Loucy (cell line): ENCODE data around the gene CTIF.

Experiments
- H2AFZ ChIP-seq: fragments of 200-600 bp; sonication (generic); 2 replicates; pipeline ENCODE4 v1.6.0; 2016; ENCODE audit warnings: antibody characterized with exemption, mild to moderate bottlenecking, low read length, moderate library complexity
- H3F3A ChIP-seq: fragments of 200-600 bp; 2 replicates; pipeline ENCODE4 v1.6.0; 2016; ENCODE audit warnings: antibody characterized with exemption, low read depth, mild to moderate bottlenecking
- H3K27me3 ChIP-seq: fragments of 200-600 bp; sonication (generic); 2 replicates; pipeline ENCODE4 v1.6.1; 2014; ENCODE audit warnings: low read length, mild to moderate bottlenecking; ENCODE audit not compliant: insufficient read depth, poor library complexity, severe bottlenecking
- H3K36me3 ChIP-seq: fragments of 200-600 bp; sonication (generic); 2 replicates; pipeline ENCODE4 v1.6.1; 2016; ENCODE audit warnings: low read length; ENCODE audit not compliant: insufficient read depth
- H3K4me1 ChIP-seq: fragments of 200-600 bp; sonication (generic); 2 replicates; pipeline ENCODE4 v1.5.1; 2014; ENCODE audit warnings: low read length, mild to moderate bottlenecking; ENCODE audit not compliant: insufficient read depth, poor library complexity, severe bottlenecking
- H3K4me2 ChIP-seq: fragments of 200-600 bp; sonication (generic); 2 replicates; pipeline ENCODE4 v1.6.0; 2014; ENCODE audit warnings: antibody characterized with exemption, low read length, low read depth, mild to moderate bottlenecking; ENCODE audit not compliant: poor library complexity, severe bottlenecking
- H3K4me3 ChIP-seq: fragments of 200-600 bp; sonication (generic); 2 replicates; pipeline ENCODE4 v1.5.1; 2014; ENCODE audit warnings: low read length, mild to moderate bottlenecking, mixed read lengths; ENCODE audit not compliant: poor library complexity, severe bottlenecking
- H3K79me2 ChIP-seq: fragments of 200-600 bp; sonication (generic); 2 replicates; pipeline ENCODE4 v1.6.1; 2014; ENCODE audit warnings: low read length; ENCODE audit not compliant: insufficient read depth
- H3K9ac ChIP-seq: fragments of 200-600 bp; sonication (generic); 2 replicates; pipeline ENCODE4 v1.6.0; 2014; ENCODE audit warnings: mild to moderate bottlenecking, low read depth, low read length, moderate library complexity; ENCODE audit not compliant: poor library complexity, severe bottlenecking
- H3K9me2 ChIP-seq: fragments of 200-600 bp; sonication (generic); replicated peaks from 2 replicates; pipeline ENCODE4 v1.6.1; 2016; ENCODE audit warnings: low read depth, low read length, mixed read lengths
- H3K9me3 ChIP-seq: fragments of 200-600 bp; sonication (generic); 2 replicates; pipeline ENCODE4 v1.6.1; 2014; ENCODE audit warnings: mild to moderate bottlenecking, antibody characterized with exemption, low read length, low read depth; ENCODE audit not compliant: insufficient read depth
- H4K20me1 ChIP-seq: fragments of 200-600 bp; sonication (generic); 2 replicates; pipeline ENCODE4 v1.6.0; 2014; ENCODE audit warnings: antibody characterized with exemption, low read length, mild to moderate bottlenecking; ENCODE audit not compliant: insufficient read depth, poor library complexity, severe bottlenecking
- EZH2phosphoT487 ChIP-seq: fragments of 200-600 bp; IDR thresholded peaks from 2 replicates; pipeline ENCODE4 v1.6.1; 2018; ENCODE audit warnings: antibody characterized with exemption, mild to moderate bottlenecking, moderate library complexity, borderline replicate concordance
- TF ChIP-seq, protein P1 (sequence below): fragments of 200-600 bp; sonication (generic); conservative IDR thresholded peaks from 2 replicates; pipeline ENCODE4 v1.5.1; 2014; ENCODE audit warnings: mild to moderate bottlenecking, antibody characterized with exemption, low read length

The CTIF gene

DNA sequence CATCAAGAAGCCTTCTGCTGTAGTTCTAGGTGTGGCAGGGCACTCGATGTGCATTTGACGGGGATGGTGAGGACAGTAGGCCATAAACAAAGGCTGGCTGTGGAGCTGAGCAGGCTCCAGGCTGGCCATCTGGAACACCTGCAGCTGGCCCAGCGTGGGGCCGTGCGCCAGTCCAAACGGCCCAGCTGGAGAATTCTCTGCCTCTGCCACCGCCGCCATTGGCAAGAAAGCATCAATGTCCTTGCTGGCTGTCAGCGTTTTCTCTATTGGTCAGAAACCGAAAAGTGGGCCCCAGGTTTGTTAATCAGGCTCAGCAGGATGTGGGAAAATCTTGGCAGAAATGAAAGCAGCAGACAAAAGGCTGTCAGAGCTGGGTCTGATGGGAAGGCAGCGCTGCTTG is 24.0 kb upstream of the CTIF start:
- Histone ChIP-seq H3K4me1 (no peaks in the 10 kb centered on the region), H3K9me3 (no peaks in the 10 kb centered on the region), H3K27me3 (no peaks in the 10 kb centered on the region), H3F3A (no peaks in the 10 kb centered on the region), H3K4me2 (no peak overlapping the region), H3K9me2 (no peaks in the 10 kb centered on the region), H4K20me1 (no peaks in the 10 kb centered on the region), H3K9ac (no peak overlapping the region), H3K4me3 (no peak overlapping the region), H3K79me2 (no peaks in the 10 kb centered on the region), H2AFZ (no peak overlapping the region), H3K36me3 (no peaks in the 10 kb centered on the region)
- TF ChIP-seq, protein P1, sequence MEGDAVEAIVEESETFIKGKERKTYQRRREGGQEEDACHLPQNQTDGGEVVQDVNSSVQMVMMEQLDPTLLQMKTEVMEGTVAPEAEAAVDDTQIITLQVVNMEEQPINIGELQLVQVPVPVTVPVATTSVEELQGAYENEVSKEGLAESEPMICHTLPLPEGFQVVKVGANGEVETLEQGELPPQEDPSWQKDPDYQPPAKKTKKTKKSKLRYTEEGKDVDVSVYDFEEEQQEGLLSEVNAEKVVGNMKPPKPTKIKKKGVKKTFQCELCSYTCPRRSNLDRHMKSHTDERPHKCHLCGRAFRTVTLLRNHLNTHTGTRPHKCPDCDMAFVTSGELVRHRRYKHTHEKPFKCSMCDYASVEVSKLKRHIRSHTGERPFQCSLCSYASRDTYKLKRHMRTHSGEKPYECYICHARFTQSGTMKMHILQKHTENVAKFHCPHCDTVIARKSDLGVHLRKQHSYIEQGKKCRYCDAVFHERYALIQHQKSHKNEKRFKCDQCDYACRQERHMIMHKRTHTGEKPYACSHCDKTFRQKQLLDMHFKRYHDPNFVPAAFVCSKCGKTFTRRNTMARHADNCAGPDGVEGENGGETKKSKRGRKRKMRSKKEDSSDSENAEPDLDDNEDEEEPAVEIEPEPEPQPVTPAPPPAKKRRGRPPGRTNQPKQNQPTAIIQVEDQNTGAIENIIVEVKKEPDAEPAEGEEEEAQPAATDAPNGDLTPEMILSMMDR, result no peak
- TF ChIP-seq EZH2phosphoT487, result no peak

DNA sequence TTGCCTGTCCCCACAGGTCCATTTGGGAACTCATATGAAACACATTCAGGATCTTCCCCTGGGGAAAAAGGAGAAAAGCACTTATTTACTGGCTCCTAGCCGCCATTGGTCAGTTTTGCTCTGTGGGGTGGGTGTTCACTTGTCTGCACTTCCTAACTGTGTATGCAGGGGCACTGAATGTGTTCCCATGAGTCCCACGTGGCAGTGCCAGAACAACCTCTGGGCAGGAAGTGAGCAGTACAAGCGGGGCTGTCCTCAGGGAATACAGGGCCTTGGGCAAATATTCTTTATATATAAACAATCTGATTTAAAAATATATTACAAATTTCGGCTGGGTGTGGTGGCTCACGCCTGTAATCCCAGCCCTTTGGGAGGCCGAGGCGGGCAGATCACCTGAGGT is 21.8 kb upstream of the CTIF start:
- no peaks in the 10 kb centered on the region for H4K20me1 ChIP-seq
- H3K79me2 ChIP-seq, result no peaks in the 10 kb centered on the region
- TF ChIP-seq, protein P1, result no peak
- TF ChIP-seq EZH2phosphoT487, result no peak
- no peaks in the 10 kb centered on the region for H3K4me1 ChIP-seq
- no peaks in the 10 kb centered on the region for H3K9me3 ChIP-seq
- H3K27me3 ChIP-seq, result no peaks in the 10 kb centered on the region
- no peaks in the 10 kb centered on the region for H3F3A ChIP-seq
- no peak overlapping the region for H3K9ac ChIP-seq
- H3K4me2 ChIP-seq, result no peak overlapping the region
- H3K4me3 ChIP-seq, result no peak overlapping the region
- H2AFZ ChIP-seq, result no peak overlapping the region
- H3K9me2 ChIP-seq, result no peaks in the 10 kb centered on the region
- no peaks in the 10 kb centered on the region for H3K36me3 ChIP-seq

DNA sequence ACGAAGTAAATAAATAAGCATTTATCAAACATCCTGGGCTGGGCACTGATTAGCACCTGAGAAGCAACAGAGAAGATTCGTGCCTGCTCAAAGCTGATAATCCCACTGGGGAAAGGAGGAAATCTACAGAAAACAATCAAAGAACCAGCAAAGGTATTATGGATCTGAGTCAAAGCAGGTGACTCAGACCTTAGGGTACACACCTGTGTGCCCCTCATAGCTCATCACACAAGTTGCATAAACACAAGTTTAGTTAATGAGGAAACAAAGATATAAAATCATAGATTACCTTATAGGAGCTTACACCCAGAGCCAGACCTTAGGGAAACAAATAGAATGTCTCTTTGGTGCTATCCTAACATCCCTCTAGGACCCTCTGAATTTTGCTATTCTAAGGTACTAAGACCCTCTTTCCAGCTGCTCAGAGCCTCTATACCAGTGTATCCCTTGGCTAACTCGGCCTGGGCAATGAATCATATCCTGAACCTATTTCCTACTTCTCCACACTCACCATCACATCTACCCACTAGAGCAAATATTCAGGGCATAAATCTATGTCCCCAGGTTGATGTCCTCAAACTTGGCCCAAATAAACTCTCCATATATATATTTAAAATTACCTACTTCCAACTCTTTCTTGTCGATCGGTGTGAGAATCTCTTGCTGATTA is 19.3 kb upstream of the CTIF start:
- H3K9ac ChIP-seq, result no peak overlapping the region
- no peaks in the 10 kb centered on the region for H3F3A ChIP-seq
- H3K79me2 ChIP-seq, result no peaks in the 10 kb centered on the region
- H3K4me3 ChIP-seq, result no peak overlapping the region
- no peaks in the 10 kb centered on the region for H3K27me3 ChIP-seq
- no peaks in the 10 kb centered on the region for H3K9me2 ChIP-seq
- H3K36me3 ChIP-seq, result no peaks in the 10 kb centered on the region
- no peak overlapping the region for H3K4me2 ChIP-seq
- H2AFZ ChIP-seq, result no peak overlapping the region
- H3K4me1 ChIP-seq, result peaks cover 2% of the 10 kb centered on the region
- H3K9me3 ChIP-seq, result no peaks in the 10 kb centered on the region
- no peak for TF ChIP-seq EZH2phosphoT487
- TF ChIP-seq, protein P1, result no peak
- H4K20me1 ChIP-seq, result no peaks in the 10 kb centered on the region
